CD4-positive, CD25-positive, alpha-beta regulatory T cell (primary cell): ENCODE data around the gene ZNF576. TPM values are rescaled to one million over a fixed set of nuclear protein-coding genes. Genes with fewer than 3 reads are reported as not detected.

Experiments used
- ATAC-seq, 2 donors: fragments of 150-1000 bp; cut with Tn5 transposase; one replicate each; pipeline ENCODE4 v1.10.0; 2021; ENCODE audit warnings: low read depth in 2 of 2, moderate number of reproducible peaks in 2 of 2, moderate library complexity in 1 of 2
- DNase-seq, 3 donors: peaks; one replicate each; pipeline versions ENCODE4 v3.0.0 to v3.0.0-alpha.2; 2012 to 2022; ENCODE audit warnings: mixed read lengths in 1 of 3
- H3K27ac ChIP-seq: one replicate; pipeline ENCODE4 v1.7.0; 2013; ENCODE audit warnings: mild to moderate bottlenecking, low read length; ENCODE audit not compliant: insufficient read depth, poor library complexity, severe bottlenecking
- H3K27me3 ChIP-seq: one replicate; pipeline ENCODE4 v1.7.0; 2013; ENCODE audit warnings: low read length; ENCODE audit not compliant: control insufficient read depth, insufficient read depth
- H3K36me3 ChIP-seq: one replicate; pipeline ENCODE4 v1.7.0; 2013; ENCODE audit warnings: mild to moderate bottlenecking, low read length, moderate library complexity; ENCODE audit not compliant: control insufficient read depth, insufficient read depth
- H3K4me1 ChIP-seq: 2 replicates; pipeline ENCODE4 v1.7.0; 2013; ENCODE audit warnings: mild to moderate bottlenecking, low read length; ENCODE audit not compliant: insufficient read depth, control insufficient read depth, poor library complexity, severe bottlenecking
- H3K4me3 ChIP-seq: one replicate; pipeline ENCODE4 v1.7.0; 2013; ENCODE audit warnings: low read depth, mild to moderate bottlenecking, low read length, moderate library complexity
- H3K9me3 ChIP-seq, 2 experiments: 1 replicate in 1 of 2; 2 replicates in 1 of 2; pipeline ENCODE4 v1.7.0; 2013; ENCODE audit warnings: low read length in 2 of 2, mild to moderate bottlenecking in 1 of 2, moderate library complexity in 1 of 2; ENCODE audit not compliant: control insufficient read depth in 2 of 2
- H3K27ac Mint-ChIP-seq, 3 donors: one replicate each; pipeline ENCODE4 v1.8.0; 2020 to 2022; ENCODE audit warnings: mild to moderate bottlenecking in 3 of 3, mixed read lengths in 3 of 3, moderate library complexity in 2 of 3
- H3K27me3 Mint-ChIP-seq: one replicate; pipeline ENCODE4 v1.8.0; 2022; ENCODE audit warnings: mild to moderate bottlenecking, mixed read lengths
- H3K36me3 Mint-ChIP-seq: one replicate; pipeline ENCODE4 v1.8.0; 2020; ENCODE audit warnings: mixed read lengths
- H3K4me1 Mint-ChIP-seq, 4 donors: one replicate each; pipeline ENCODE4 v1.8.0; 2020 to 2022; ENCODE audit warnings: mixed read lengths in 4 of 4, mild to moderate bottlenecking in 1 of 4
- H3K4me3 Mint-ChIP-seq, 4 donors: one replicate each; pipeline ENCODE4 v1.8.0; 2020 to 2022; ENCODE audit warnings: mild to moderate bottlenecking in 4 of 4, mixed read lengths in 4 of 4, moderate library complexity in 3 of 4
- H3K9me3 Mint-ChIP-seq, 7 donors: one replicate each; pipeline ENCODE4 v1.8.0; 2020 to 2022; ENCODE audit warnings: mixed read lengths in 7 of 7, mild to moderate bottlenecking in 3 of 7, moderate library complexity in 2 of 7
- polyA plus RNA-seq, 4 donors: library from polyadenylated mRNA; unstranded; fragments of 300-500 nt; fragmentation: Illumina TruSeq; gene quantifications; one replicate each; pipeline ENCODE4 v1.2.3, GENCODE V29; 2021
- total RNA-seq: library from RNA; stranded (reverse); gene quantifications from one replicate; pipeline ENCODE4 v1.2.3, GENCODE V29; 2022

ZNF576 gene
- total and polyA plus RNA-seq, 5 donors from 2014 or later = 5.5 to 11.0 (median 8.9) TPM

DNA sequence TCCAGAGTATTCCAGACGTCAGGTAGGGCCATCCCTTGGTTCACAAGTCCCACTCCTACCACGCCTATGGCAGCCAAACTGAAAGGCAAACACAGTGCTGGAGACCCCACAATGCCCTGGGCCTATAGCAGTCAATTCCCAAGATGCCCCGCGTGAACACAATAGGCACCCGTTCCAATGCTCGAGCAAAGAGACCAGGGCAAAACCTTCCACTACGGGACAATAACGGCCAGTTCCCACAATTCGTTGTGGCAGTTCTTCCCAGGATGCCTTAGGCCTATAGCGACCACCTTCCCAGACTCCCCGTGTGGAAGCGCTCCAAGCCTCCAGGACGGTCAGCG, 22.5 kb downstream of the ZNF576 start:
- H3K27me3 ChIP-seq = no peaks in the 10 kb centered on the region
- ATAC-seq = no peak
- H3K9me3 ChIP-seq = no peaks in the 10 kb centered on the region
- H3K27me3 Mint-ChIP-seq = no peaks in the 10 kb centered on the region
- peaks cover 3% of the 10 kb centered on the region for H3K36me3 ChIP-seq
- peak overlapping the region; percentile 90 for H3K4me3 ChIP-seq
- H3K36me3 Mint-ChIP-seq = peaks cover 4% of the 10 kb centered on the region
- H3K4me3 Mint-ChIP-seq = peak overlapping the region; percentile 91 to 98 (median 98)
- no peaks in the 10 kb centered on the region for H3K9me3 Mint-ChIP-seq
- peaks cover 10 to 43% (median 26%) of the 10 kb centered on the region in 4 donors for H3K4me1 Mint-ChIP-seq
- DNase-seq = peak in 1 of 3 donors; percentile 76
- H3K27ac ChIP-seq = peak overlapping the region; percentile 84
- peak overlapping the region; percentile 85 to 98 (median 96) for H3K27ac Mint-ChIP-seq
- peaks cover 18% of the 10 kb centered on the region for H3K4me1 ChIP-seq

DNA sequence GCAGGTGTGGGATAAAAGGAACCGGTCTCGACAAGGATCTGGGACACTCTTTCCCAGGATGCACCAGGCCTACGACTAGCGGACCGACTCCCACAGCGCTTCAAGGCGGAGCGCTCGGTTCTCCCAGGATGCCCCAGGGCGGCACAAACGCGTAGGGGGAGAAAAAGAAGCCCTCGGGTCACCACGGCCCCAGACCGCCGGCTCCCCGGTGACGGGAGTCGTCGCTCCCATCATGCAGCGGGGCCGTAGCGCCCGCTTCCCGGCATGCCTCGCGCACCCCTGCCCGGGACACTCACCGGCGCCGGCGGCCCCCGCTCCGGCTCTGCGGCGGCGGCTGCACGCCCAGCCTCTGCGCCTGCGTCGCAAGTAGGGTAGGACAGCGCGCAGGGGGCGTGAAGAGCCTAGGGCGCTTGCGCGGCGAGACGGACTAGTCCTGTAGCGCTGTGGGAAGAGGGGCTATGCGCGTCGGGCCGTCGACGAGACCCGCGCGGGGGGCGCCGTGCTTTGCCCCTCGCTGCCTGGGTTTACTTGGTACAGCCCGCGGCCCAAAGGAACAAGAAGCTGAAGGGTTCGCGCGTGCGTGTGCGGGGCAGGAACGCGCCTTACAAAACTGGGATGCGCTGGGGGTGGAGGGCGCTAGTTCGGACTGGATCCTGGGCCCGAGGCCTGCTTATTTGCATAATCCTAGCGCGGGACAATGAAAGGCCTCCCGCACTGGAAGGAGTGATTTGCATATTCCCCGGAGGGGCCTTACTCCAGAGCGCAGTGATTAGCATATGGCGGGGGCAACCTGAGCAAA, 23.1 kb downstream of the ZNF576 start, which contains the start of gene ZNF428:
Gene ZNF428, minus strand, starts transcription at position 368 of the 799 bp plus-strand sequence. CDS start 5,325 bp downstream, outside the sequence.
- H3K9me3 ChIP-seq = no peaks in the 10 kb centered on the region
- H3K4me1 Mint-ChIP-seq = peaks cover 10 to 43% (median 27%) of the 10 kb centered on the region in 4 donors
- H3K9me3 Mint-ChIP-seq = no peaks in the 10 kb centered on the region
- H3K36me3 ChIP-seq = no peaks in the 10 kb centered on the region
- H3K4me3 Mint-ChIP-seq = peak within 1 kb of the TSS; percentile 91 to 98 (median 98)
- no peaks in the 10 kb centered on the region for H3K36me3 Mint-ChIP-seq
- peak; percentile 80 to 89 (median 85) for DNase-seq
- peak within 1 kb of the TSS; percentile 84 for H3K27ac ChIP-seq
- H3K27me3 Mint-ChIP-seq = no peaks in the 10 kb centered on the region
- ATAC-seq = peak; percentile 90 to 91
- no peaks in the 10 kb centered on the region for H3K27me3 ChIP-seq
- peak within 1 kb of the TSS; percentile 90 for H3K4me3 ChIP-seq
- peak within 1 kb of the TSS; percentile 95 to 98 (median 96) for H3K27ac Mint-ChIP-seq
- H3K4me1 ChIP-seq = peaks cover 18% of the 10 kb centered on the region

DNA sequence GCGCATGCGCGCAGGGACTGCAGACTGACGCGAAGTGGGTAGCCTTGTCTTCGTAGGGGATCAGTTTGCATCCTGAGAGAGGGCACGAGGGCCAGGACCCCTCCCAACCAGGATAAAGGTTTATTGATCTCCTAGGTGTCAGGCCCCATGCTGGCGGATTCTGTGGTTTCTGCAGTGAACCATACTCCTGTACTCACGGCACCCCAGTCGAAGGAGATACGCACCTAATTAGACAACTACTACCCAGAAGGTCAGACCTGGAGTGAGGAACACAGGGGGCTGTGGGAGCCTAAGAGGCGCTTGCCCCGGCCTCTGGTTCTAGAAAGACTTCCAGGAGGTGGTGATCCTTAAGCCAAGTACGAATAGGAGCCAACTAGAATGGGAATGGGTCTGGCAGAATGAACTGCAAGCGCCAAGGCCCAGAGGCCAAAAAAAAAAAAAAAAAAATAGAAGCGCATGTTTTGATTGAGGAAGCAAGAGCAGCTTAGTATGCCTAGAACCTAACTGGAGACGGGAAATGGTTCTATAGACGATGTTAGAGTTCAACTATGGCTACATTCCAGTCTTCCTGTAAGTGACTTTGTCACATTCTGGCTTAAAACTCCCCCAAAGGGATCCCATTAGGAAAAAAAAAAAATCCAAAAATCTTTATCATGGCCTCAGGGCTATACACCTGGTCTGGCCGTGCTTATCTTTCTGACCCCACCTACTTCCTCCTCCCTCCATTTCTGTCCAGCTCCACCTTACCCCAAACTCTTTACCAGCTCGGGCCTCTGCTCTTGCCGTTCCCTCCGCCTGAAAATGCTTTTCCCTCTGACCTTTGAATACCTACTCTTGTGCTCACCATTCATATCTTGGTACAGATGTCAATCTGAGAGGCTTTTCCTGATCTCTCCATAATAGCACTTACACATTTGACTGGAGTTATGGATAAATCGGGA, 23.9 kb downstream of the ZNF576 start:
- H3K4me1 Mint-ChIP-seq = peaks cover 10 to 52% (median 26%) of the 10 kb centered on the region in 4 donors
- peak in 1 of 3 donors; percentile 81 for DNase-seq
- H3K27ac ChIP-seq = peak overlapping the region; percentile 84
- no peaks in the 10 kb centered on the region for H3K36me3 ChIP-seq
- H3K36me3 Mint-ChIP-seq = no peaks in the 10 kb centered on the region
- no peaks in the 10 kb centered on the region for H3K27me3 Mint-ChIP-seq
- H3K27ac Mint-ChIP-seq = peak overlapping the region; percentile 95 to 98 (median 96)
- ATAC-seq = peak in 1 of 2 donors; percentile 2
- no peaks in the 10 kb centered on the region for H3K9me3 ChIP-seq
- H3K4me3 Mint-ChIP-seq = peak overlapping the region; percentile 91 to 98 (median 98)
- H3K4me3 ChIP-seq = peak overlapping the region; percentile 76
- H3K9me3 Mint-ChIP-seq = no peaks in the 10 kb centered on the region
- peaks cover 22% of the 10 kb centered on the region for H3K4me1 ChIP-seq
- no peaks in the 10 kb centered on the region for H3K27me3 ChIP-seq

DNA sequence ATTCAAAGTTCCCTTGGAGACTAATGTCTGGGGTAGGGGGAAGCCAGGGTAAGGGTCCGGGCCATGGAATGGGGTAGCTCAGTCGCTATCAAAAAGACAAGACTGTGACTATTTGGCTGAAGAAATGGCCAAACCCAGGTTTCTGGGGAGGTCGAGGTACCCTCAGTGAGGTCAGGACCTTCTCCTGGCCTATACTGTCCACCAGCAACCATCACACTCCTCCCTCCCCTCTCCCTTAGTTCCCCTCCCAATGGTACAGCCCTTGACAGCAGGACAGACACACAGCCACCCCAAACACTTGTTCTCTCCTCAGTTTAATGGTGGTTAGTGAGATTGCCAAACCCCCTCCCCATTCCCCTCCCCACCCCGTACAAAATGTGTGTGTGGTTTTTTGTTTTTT, 25.7 kb downstream of the ZNF576 start:
- ATAC-seq (no peak), DNase-seq (no peak)
- Mint-ChIP-seq H3K27me3 (peaks cover 5% of the 10 kb centered on the region), H3K9me3 (no peaks in the 10 kb centered on the region), H3K36me3 (no peaks in the 10 kb centered on the region), H3K4me1 (peaks cover 10 to 47% (median 21%) of the 10 kb centered on the region in 4 donors), H3K27ac (peak overlapping the region in 1 of 3 donors; percentile 35), H3K4me3 (peak overlapping the region in 2 of 4 donors; percentile 63 to 85)
- Histone ChIP-seq H3K4me3 (no peak overlapping the region), H3K27me3 (no peaks in the 10 kb centered on the region), H3K4me1 (peaks cover 23% of the 10 kb centered on the region), H3K27ac (no peak overlapping the region), H3K9me3 (no peaks in the 10 kb centered on the region), H3K36me3 (no peaks in the 10 kb centered on the region)

DNA sequence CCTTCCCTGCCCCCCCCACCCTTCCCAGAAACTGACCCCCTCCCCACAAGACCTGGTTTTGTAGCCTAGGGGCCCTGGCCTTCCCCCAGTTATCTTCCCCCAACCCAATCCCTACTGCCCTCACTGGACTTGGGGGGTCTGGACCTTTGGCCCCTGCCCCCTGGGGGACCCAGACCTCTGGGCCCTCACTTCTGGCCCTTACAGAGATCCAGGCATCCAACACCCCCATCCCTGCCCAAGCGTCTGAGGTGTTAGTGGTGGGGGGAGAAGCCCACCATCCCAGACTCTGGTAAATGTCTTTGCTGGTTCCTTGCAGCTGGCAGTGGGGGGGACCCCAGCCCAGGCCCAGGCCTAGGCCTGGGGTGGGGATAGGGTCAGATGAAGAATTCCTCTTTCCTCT, 26.6 kb downstream of the ZNF576 start:
- ATAC-seq (no peak), DNase-seq (no peak)
- Histone ChIP-seq H3K36me3 (no peaks in the 10 kb centered on the region), H3K27me3 (no peaks in the 10 kb centered on the region), H3K4me3 (no peak overlapping the region), H3K27ac (no peak overlapping the region), H3K9me3 (no peaks in the 10 kb centered on the region), H3K4me1 (peaks cover 23% of the 10 kb centered on the region)
- no peaks in the 10 kb centered on the region for H3K9me3 Mint-ChIP-seq
- no peak overlapping the region for H3K27ac Mint-ChIP-seq
- H3K4me3 Mint-ChIP-seq = peak overlapping the region in 1 of 4 donors; percentile 43
- H3K4me1 Mint-ChIP-seq = peaks cover 10 to 49% (median 19%) of the 10 kb centered on the region in 4 donors
- H3K36me3 Mint-ChIP-seq = no peaks in the 10 kb centered on the region
- H3K27me3 Mint-ChIP-seq = peaks cover 12% of the 10 kb centered on the region

DNA sequence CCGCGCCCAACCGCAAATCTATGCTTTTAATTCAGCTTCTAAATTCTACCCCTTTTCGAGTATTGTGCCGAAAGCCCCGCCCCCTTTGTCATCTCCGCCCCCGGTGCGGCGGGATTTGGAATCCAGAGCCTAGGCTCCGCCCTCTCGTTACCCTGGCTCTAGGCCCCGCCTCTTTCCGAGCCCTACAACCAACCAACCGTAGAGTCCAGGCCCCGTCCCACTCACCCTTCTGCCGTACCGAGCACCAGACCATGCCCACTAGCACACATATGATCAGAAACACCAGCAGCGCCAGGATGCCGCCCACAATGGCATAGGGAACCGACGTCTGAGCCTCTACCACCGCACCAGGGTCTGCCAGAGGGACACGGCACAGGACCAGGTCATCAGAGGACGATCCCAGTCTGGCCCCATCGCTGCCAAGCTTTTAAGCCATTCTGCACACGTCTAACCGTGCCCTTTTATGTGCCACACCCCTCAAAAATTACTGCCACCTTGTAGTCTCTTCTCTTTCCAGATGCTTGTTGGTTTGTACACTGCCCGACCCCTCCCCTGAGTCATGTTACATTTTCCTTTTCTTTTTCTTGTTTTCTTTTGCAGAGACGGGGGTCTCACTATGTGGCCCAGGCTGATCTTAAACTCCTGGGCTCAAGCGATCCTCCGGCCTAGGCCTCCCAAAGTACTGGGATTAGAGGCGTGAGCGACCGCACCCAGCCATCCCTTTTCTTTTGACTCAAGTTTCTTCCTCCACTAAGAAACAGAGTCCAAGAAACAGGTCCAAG, 27.7 kb downstream of the ZNF576 start:
- Histone ChIP-seq H3K27me3 (no peaks in the 10 kb centered on the region), H3K36me3 (no peaks in the 10 kb centered on the region), H3K4me1 (peaks cover 14% of the 10 kb centered on the region), H3K9me3 (no peaks in the 10 kb centered on the region), H3K4me3 (no peak overlapping the region), H3K27ac (no peak overlapping the region)
- Mint-ChIP-seq H3K4me1 (peaks cover 10 to 42% (median 17%) of the 10 kb centered on the region in 4 donors), H3K27me3 (peaks cover 17% of the 10 kb centered on the region), H3K4me3 (peak overlapping the region in 2 of 4 donors; percentile 43 to 86), H3K9me3 (no peaks in the 10 kb centered on the region), H3K27ac (peak overlapping the region in 2 of 3 donors; percentile 38 to 52), H3K36me3 (no peaks in the 10 kb centered on the region)
- DNase-seq (no peak), ATAC-seq (no peak)

DNA sequence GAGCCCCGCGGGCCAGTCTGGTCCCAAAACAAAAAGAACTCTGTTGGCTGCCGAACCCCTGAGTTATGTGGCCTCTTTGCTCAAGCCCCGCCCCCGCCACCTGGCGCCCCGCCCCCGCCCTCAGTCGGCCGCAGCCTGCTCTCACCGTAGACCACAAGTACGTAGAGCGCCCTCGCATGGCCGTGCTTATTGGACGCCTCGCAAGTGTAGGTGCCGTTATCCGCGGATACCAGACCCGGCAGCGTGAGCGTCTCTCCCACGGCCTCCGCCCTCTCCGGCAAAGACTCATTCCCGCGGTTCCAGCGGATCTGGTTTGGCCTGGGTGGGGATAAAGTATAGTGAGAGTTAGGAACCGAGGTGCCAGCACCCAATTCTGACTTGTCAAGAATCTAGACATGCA, 28.5 kb downstream of the ZNF576 start:
- H3K27ac Mint-ChIP-seq = peak overlapping the region in 1 of 3 donors; percentile 26
- H3K36me3 ChIP-seq = no peaks in the 10 kb centered on the region
- H3K27ac ChIP-seq = no peak overlapping the region
- DNase-seq = peak; percentile 72 to 89 (median 77)
- peak; percentile 77 for ATAC-seq
- no peaks in the 10 kb centered on the region for H3K9me3 ChIP-seq
- no peaks in the 10 kb centered on the region for H3K9me3 Mint-ChIP-seq
- no peaks in the 10 kb centered on the region for H3K27me3 ChIP-seq
- H3K27me3 Mint-ChIP-seq = peaks cover 17% of the 10 kb centered on the region
- H3K36me3 Mint-ChIP-seq = no peaks in the 10 kb centered on the region
- H3K4me3 Mint-ChIP-seq = peak overlapping the region in 2 of 4 donors; percentile 46 to 58
- peaks cover 11% of the 10 kb centered on the region for H3K4me1 ChIP-seq
- peaks cover 10 to 37% (median 15%) of the 10 kb centered on the region in 4 donors for H3K4me1 Mint-ChIP-seq
- H3K4me3 ChIP-seq = no peak overlapping the region
